Left forelimb (tissue), 1 donor: ENCODE measurements around the gene DHRS9.
"Not testable (repeated sequence)": the region's sequence is repeated elsewhere in the genome, so short reads cannot be mapped to it uniquely, and the experiment has no call there.

Experiments used
- DNase-seq: peaks from one replicate; pipeline ENCODE4 v3.0.0-alpha.2; 2018; ENCODE audit warnings: low spot score

Gene DHRS9

GRCh38 chr2:169095621-169096105 lies 26.3 kb downstream of the DHRS9 start:
- DNase-seq: no peak

- DNase-seq: no peak
Measured at GRCh38 chr2:169104848-169105247, 35.5 kb downstream of the DHRS9 start.

GRCh38 chr2:169105476-169105875 lies 36.1 kb downstream of the DHRS9 start:
- no peak for DNase-seq

- no peak for DNase-seq
Measured at GRCh38 chr2:169106134-169106533, 36.8 kb downstream of the DHRS9 start.

- no peak for DNase-seq
Measured at GRCh38 chr2:169106563-169107545, 37.5 kb downstream of the DHRS9 start.

- no peak for DNase-seq
Measured at GRCh38 chr2:169107645-169108044, 38.3 kb downstream of the DHRS9 start.

- no peak for DNase-seq
Measured at GRCh38 chr2:169108099-169108884, 38.9 kb downstream of the DHRS9 start.

- peak; percentile 82 for DNase-seq
Measured at GRCh38 chr2:169109502-169110409, 40.4 kb downstream of the DHRS9 start.

GRCh38 chr2:169110419-169110818 lies 41.1 kb downstream of the DHRS9 start:
- DNase-seq: no peak

GRCh38 chr2:169110916-169111315 lies 41.6 kb downstream of the DHRS9 start:
- no peak for DNase-seq

GRCh38 chr2:169112841-169113240 lies 43.5 kb downstream of the DHRS9 start:
- no peak for DNase-seq

GRCh38 chr2:169114056-169114455 lies 44.7 kb downstream of the DHRS9 start:
- DNase-seq: no peak

GRCh38 chr2:169116327-169116726 lies 47.0 kb downstream of the DHRS9 start:
- DNase-seq: no peak

- DNase-seq: no peak
Measured at GRCh38 chr2:169116993-169117392, 47.6 kb downstream of the DHRS9 start.

GRCh38 chr2:169118060-169118459 lies 48.7 kb downstream of the DHRS9 start:
- no peak for DNase-seq

GRCh38 chr2:169119123-169119760 lies 49.9 kb downstream of the DHRS9 start:
- DNase-seq: no peak

- DNase-seq: no peak
Measured at GRCh38 chr2:169119851-169120250, 50.5 kb downstream of the DHRS9 start.

- DNase-seq: no peak
Measured at GRCh38 chr2:169129703-169130243, 60.4 kb downstream of the DHRS9 start.

GRCh38 chr2:169131587-169132512 lies 62.5 kb downstream of the DHRS9 start:
- DNase-seq: no peak

- DNase-seq: not testable (repeated sequence)
Measured at GRCh38 chr2:169134272-169134671, 64.9 kb downstream of the DHRS9 start.
